Fibroblast of pulmonary artery (primary cell): ENCODE measurements around the gene NPHP4.

Experiments
- DNase-seq: peaks from one replicate; pipeline ENCODE4 v3.0.0-alpha.2; 2010; ENCODE audit warnings: low read depth
- H3K4me3 ChIP-seq: replicated peaks from 2 replicates; pipeline ENCODE4 v1.5.1; 2011; ENCODE audit warnings: low read depth, mild to moderate bottlenecking, control low read depth, low read length, moderate library complexity
- CTCF ChIP-seq: IDR thresholded peaks from 2 replicates; pipeline ENCODE4 v1.5.1; 2011; ENCODE audit warnings: mild to moderate bottlenecking, control low read depth, low read length, inconsistent platforms; ENCODE audit errors: missing control alignments

NPHP4 gene

GRCh38 chr1:5965586-5966131 lies 26.6 kb downstream of the NPHP4 start:
- no peak overlapping the region for H3K4me3 ChIP-seq
- DNase-seq: no peak
- no peak for TF ChIP-seq CTCF

- DNase-seq: no peak
- no peak overlapping the region for H3K4me3 ChIP-seq
- no peak for TF ChIP-seq CTCF
Measured at GRCh38 chr1:5962265-5963105, 29.7 kb downstream of the NPHP4 start.

- H3K4me3 ChIP-seq: no peak overlapping the region
- DNase-seq: no peak
- TF ChIP-seq CTCF: no peak
Measured at GRCh38 chr1:5961601-5962000, 30.6 kb downstream of the NPHP4 start.

GRCh38 chr1:5960336-5960735 lies 31.9 kb downstream of the NPHP4 start:
- TF ChIP-seq CTCF: no peak
- no peak overlapping the region for H3K4me3 ChIP-seq
- DNase-seq: no peak

GRCh38 chr1:5959667-5960230 lies 32.5 kb downstream of the NPHP4 start:
- no peak for DNase-seq
- TF ChIP-seq CTCF: no peak
- no peak overlapping the region for H3K4me3 ChIP-seq

- no peak for DNase-seq
- H3K4me3 ChIP-seq: no peak overlapping the region
- TF ChIP-seq CTCF: no peak
Measured at GRCh38 chr1:5959087-5959486, 33.1 kb downstream of the NPHP4 start.
